GM19240 (cell line): ENCODE measurements around the gene ZNF777.
"Not testable (repeated sequence)": the region's sequence is repeated elsewhere in the genome, so short reads cannot be mapped to it uniquely, and the experiment has no call there.

Experiments
- DNase-seq: peaks from one replicate; pipeline ENCODE4 v3.0.0; 2011; ENCODE audit warnings: low spot score; ENCODE audit not compliant: insufficient read length

The ZNF777 gene

GRCh38 chr7:149420006-149420405, 40.9 kb downstream of the ZNF777 start:
- DNase-seq, result no peak

- DNase-seq, result no peak
These were observed 45.3 kb downstream of the ZNF777 start for GRCh38 chr7:149415391-149416071.

GRCh38 chr7:149414745-149415390, 46.0 kb downstream of the ZNF777 start:
- DNase-seq, result no peak

- no peak for DNase-seq
These were observed 46.7 kb downstream of the ZNF777 start for GRCh38 chr7:149414171-149414570.

- DNase-seq, result not testable (repeated sequence)
These were observed 47.8 kb downstream of the ZNF777 start for GRCh38 chr7:149413083-149413482.

GRCh38 chr7:149409895-149410294, 51.0 kb downstream of the ZNF777 start:
- no peak for DNase-seq

- no peak for DNase-seq
These were observed 56.0 kb downstream of the ZNF777 start for GRCh38 chr7:149404825-149405224.

GRCh38 chr7:149404396-149404795, 56.5 kb downstream of the ZNF777 start:
- DNase-seq, result no peak

DNA sequence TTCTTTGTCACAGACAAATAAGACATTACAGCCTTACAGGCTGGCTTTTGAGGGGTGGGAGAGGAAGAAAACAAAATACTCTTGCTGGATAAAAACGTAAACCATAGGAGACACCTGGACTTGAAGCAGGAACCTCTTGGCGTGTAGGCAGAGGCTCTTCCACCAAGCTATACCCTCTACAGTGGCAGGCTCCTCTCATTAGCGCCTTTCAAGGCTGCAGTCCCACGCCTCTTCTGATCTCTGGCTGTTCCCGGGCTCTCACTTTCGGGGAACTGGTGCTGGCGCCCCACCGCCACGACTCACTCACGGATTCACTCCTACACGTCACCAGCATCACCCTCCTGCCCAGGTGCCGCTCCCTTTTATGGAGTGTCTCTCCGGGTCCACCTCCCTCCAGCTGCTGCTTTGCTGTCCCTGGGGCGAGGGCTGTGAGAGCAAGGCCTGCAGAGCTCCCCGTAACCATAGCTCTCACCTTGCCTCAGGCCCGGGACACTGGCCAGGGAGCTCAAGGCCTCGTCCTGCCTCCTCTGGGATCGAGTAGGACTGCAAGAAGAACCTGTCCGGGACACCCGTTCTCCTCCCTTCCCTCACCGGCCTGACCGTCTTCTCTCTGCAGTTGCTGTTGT, 62.6 kb downstream of the ZNF777 start:
- no peak for DNase-seq

DNA sequence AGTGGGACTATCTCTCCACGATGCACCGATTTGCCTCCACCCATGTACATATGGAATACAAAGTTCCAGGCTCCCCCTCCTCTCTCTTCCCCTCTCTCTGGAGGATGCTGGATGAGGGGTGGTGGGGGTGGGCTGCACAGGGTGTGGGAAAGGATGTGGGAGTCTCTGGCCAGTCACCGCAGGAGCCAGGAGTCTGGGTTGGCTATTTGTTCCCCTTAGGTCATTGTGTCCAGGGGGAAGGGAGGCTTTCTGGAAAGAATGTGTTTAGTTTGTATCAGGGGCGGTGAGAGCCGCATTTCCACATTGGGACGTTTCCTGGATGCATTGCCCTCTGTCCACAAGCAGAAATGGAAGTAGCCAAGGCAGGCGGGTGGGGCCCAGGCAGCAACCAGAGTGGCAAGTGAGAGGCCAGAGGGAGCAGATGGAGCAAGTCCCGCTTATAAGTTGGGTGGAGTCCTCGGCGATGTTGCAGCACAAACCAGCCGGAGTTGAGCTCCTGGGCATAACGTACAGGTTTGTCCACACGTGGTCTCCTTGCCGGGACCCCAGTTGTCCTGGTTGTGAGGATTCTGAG, 63.3 kb downstream of the ZNF777 start:
- DNase-seq, result no peak

- DNase-seq, result not testable (repeated sequence)
These were observed 72.1 kb downstream of the ZNF777 start for GRCh38 chr7:149388550-149389335.

DNA sequence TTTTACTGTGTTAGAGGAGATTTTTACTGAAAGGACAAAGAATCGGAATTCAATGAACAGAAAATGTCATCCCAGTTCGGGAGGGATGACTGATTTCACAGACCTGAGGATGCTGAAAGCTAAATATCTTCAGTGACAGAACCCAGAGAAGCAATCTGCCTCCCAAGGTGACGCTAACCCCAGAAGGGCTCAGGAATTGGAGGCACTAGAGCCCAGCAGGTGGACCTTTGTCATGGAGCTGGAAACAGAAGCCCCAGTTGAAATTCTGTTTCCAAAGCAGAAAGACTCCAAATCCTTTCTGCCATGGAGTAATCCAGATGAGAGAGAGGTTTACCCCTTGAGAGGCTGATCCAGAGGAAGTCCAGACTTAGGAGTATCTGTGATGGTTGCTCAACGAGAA, 74.3 kb downstream of the ZNF777 start:
- not testable (repeated sequence) for DNase-seq

GRCh38 chr7:149385195-149385950, 75.5 kb downstream of the ZNF777 start:
- DNase-seq, result no peak
